SU-DHL-6 (cell line): ENCODE measurements around the gene DST.

Experiments used
- H2AFZ ChIP-seq: fragments of 200-600 bp; sonication (generic); 2 replicates; pipeline ENCODE4 v1.6.1; 2014; ENCODE audit warnings: low read depth, mild to moderate bottlenecking, moderate library complexity, mixed read lengths, antibody characterized with exemption, low read length; ENCODE audit not compliant: severe bottlenecking
- H3F3A ChIP-seq: fragments of 200-600 bp; shearing (Covaris generic); 2 replicates; pipeline ENCODE4 v1.6.0; 2016; ENCODE audit warnings: antibody characterized with exemption, mild to moderate bottlenecking; ENCODE audit not compliant: insufficient read depth
- H3K27ac ChIP-seq: fragments of 200-600 bp; sonication (generic); 2 replicates; pipeline ENCODE4 v1.5.1; 2016; ENCODE audit warnings: low read depth, mild to moderate bottlenecking, low read length, moderate library complexity, mixed read lengths
- H3K27me3 ChIP-seq: fragments of 200-600 bp; sonication (generic), shearing (Covaris generic); 2 replicates; pipeline ENCODE4 v1.6.0; 2014; ENCODE audit warnings: mild to moderate bottlenecking, low read length
- H3K36me3 ChIP-seq: fragments of 200-600 bp; sonication (generic); 2 replicates; pipeline ENCODE4 v1.6.1; 2014; ENCODE audit warnings: mild to moderate bottlenecking, low read length, mixed read lengths
- H3K4me2 ChIP-seq: fragments of 300-600, 200-600 bp; shearing (Covaris generic), sonication (generic); 2 replicates; pipeline ENCODE4 v1.6.0; 2014; ENCODE audit warnings: low read length, low read depth, mild to moderate bottlenecking; ENCODE audit not compliant: poor library complexity, severe bottlenecking
- H3K4me3 ChIP-seq: fragments of 200-600 bp; sonication (generic); 2 replicates; pipeline ENCODE4 v1.5.1; 2014; ENCODE audit warnings: antibody characterized with exemption, low read length, mild to moderate bottlenecking, mixed read lengths; ENCODE audit not compliant: insufficient read depth, poor library complexity, severe bottlenecking
- H3K79me2 ChIP-seq: fragments of 200-600 bp; sonication (generic); 2 replicates; pipeline ENCODE4 v1.6.1; 2014; ENCODE audit warnings: mild to moderate bottlenecking, low read length, moderate library complexity; ENCODE audit not compliant: insufficient read depth
- H3K9ac ChIP-seq: fragments of 200-600 bp; sonication (generic); 2 replicates; pipeline ENCODE4 v1.7.0; 2014; ENCODE audit warnings: mild to moderate bottlenecking, low read length
- H3K9me2 ChIP-seq: fragments of 200-600 bp; sonication (generic); replicated peaks from 2 replicates; pipeline ENCODE4 v1.6.1; 2014; ENCODE audit warnings: low read length; ENCODE audit not compliant: insufficient read depth
- H3K9me3 ChIP-seq: fragments of 200-600 bp; sonication (generic); 2 replicates; pipeline ENCODE4 v1.6.1; 2014; ENCODE audit warnings: low read length, mixed read lengths; ENCODE audit not compliant: insufficient read depth
- H4K20me1 ChIP-seq: fragments of 200-600 bp; sonication (generic); 2 replicates; pipeline ENCODE4 v1.6.1; 2014; ENCODE audit warnings: low read depth, mild to moderate bottlenecking, antibody characterized with exemption, low read length, moderate library complexity, mixed read lengths
- CTCF ChIP-seq: fragments of 200-600 bp; sonication (generic); IDR thresholded peaks from one replicate; pipeline ENCODE4 v1.5.1; 2017; ENCODE audit warnings: antibody characterized with exemption, mild to moderate bottlenecking, low read length, moderate library complexity; ENCODE audit not compliant: insufficient read depth, poor library complexity, severe bottlenecking
- EZH2phosphoT487 ChIP-seq: fragments of 200-600 bp; sonication (generic), shearing (Covaris generic); conservative IDR thresholded peaks from 2 replicates; pipeline ENCODE4 v1.6.1; 2018; ENCODE audit warnings: mild to moderate bottlenecking, antibody characterized with exemption, low read length, moderate library complexity, mixed read lengths

Gene DST

GRCh38 chr6:56489559-56489958, 153.1 kb downstream of the DST start:
- Histone ChIP-seq H3K9ac (no peak overlapping the region), H3K9me3 (no peaks in the 10 kb centered on the region), H4K20me1 (no peaks in the 10 kb centered on the region), H3K27ac (no peak overlapping the region), H3K9me2 (no peaks in the 10 kb centered on the region), H2AFZ (no peak overlapping the region), H3F3A (no peaks in the 10 kb centered on the region), H3K27me3 (no peaks in the 10 kb centered on the region), H3K4me3 (no peak overlapping the region), H3K4me2 (no peak overlapping the region), H3K36me3 (no peaks in the 10 kb centered on the region), H3K79me2 (no peaks in the 10 kb centered on the region)
- no peak for TF ChIP-seq EZH2phosphoT487
- no peak for TF ChIP-seq CTCF

- no peaks in the 10 kb centered on the region for H3K36me3 ChIP-seq
These were observed 154.4 kb downstream of the DST start for GRCh38 chr6:56488281-56488680.

DNA sequence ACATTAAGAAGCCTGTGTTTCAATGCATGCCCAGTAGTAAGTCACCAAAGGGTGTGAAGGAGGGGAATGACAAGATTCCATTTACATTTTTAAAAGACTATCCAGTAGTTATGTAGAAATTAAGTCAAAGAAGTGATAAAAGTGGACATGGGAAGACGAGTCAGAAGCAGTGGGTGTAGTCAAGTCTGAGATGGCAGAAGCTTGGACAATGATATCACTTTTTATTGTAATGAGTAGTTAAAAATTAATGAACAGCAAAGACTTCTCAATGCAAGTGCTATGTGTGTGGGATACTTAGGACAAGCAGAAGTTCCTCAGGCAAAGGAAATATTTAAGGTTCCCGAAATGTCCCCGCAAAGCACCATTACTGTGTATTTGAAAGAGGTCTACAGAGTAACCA, 156.0 kb downstream of the DST start:
- H3K9me2 ChIP-seq, result no peaks in the 10 kb centered on the region
- no peak overlapping the region for H3K27ac ChIP-seq
- H3K4me2 ChIP-seq, result no peak overlapping the region
- no peaks in the 10 kb centered on the region for H3K79me2 ChIP-seq
- no peak overlapping the region for H2AFZ ChIP-seq
- no peak overlapping the region for H3K9ac ChIP-seq
- no peaks in the 10 kb centered on the region for H3K27me3 ChIP-seq
- no peaks in the 10 kb centered on the region for H3K9me3 ChIP-seq
- H3K4me3 ChIP-seq, result no peak overlapping the region
- TF ChIP-seq EZH2phosphoT487 (no peak), CTCF (no peak)
- H3K36me3 ChIP-seq, result no peaks in the 10 kb centered on the region
- no peaks in the 10 kb centered on the region for H4K20me1 ChIP-seq
- no peaks in the 10 kb centered on the region for H3F3A ChIP-seq

More at GRCh38 chr6:56488281-56488680, 154.4 kb downstream of the DST start:
- Histone ChIP-seq H3K27me3 (no peaks in the 10 kb centered on the region), H4K20me1 (no peaks in the 10 kb centered on the region), H3K4me3 (no peak overlapping the region), H3K79me2 (no peaks in the 10 kb centered on the region), H2AFZ (no peak overlapping the region), H3F3A (no peaks in the 10 kb centered on the region), H3K9me2 (no peaks in the 10 kb centered on the region), H3K27ac (no peak overlapping the region), H3K4me2 (no peak overlapping the region), H3K9me3 (no peaks in the 10 kb centered on the region), H3K9ac (no peak overlapping the region)
- TF ChIP-seq EZH2phosphoT487 (no peak), CTCF (no peak)

GRCh38 chr6:56484669-56485068, 158.0 kb downstream of the DST start:
- Histone ChIP-seq H3K27ac (no peak overlapping the region), H3K9ac (no peak overlapping the region), H3K4me3 (no peak overlapping the region), H4K20me1 (no peaks in the 10 kb centered on the region), H3K79me2 (no peaks in the 10 kb centered on the region), H2AFZ (no peak overlapping the region), H3K27me3 (no peaks in the 10 kb centered on the region), H3K4me2 (no peak overlapping the region), H3K9me2 (no peaks in the 10 kb centered on the region), H3K9me3 (no peaks in the 10 kb centered on the region), H3F3A (no peaks in the 10 kb centered on the region), H3K36me3 (no peaks in the 10 kb centered on the region)
- TF ChIP-seq CTCF (no peak), EZH2phosphoT487 (no peak)
